GM12892 (cell line): ENCODE measurements around the gene HGFAC.

ENCODE experiments used
- POLR2A ChIP-seq: IDR thresholded peaks from 2 replicates; pipeline ENCODE4 v1.6.1; 2011; ENCODE audit warnings: low read depth, low read length, control low read depth
- POLR2AphosphoS5 ChIP-seq: IDR thresholded peaks from 2 replicates; pipeline ENCODE4 v1.6.1; 2011; ENCODE audit warnings: low read depth, low read length, control low read depth
- TAF1 ChIP-seq: IDR thresholded peaks from 2 replicates; pipeline ENCODE4 v1.6.1; 2011; ENCODE audit warnings: low read depth, mild to moderate bottlenecking, control low read depth, low read length, borderline replicate concordance

- TF ChIP-seq POLR2A (no peak), TAF1 (no peak), POLR2AphosphoS5 (no peak)
These were observed 3.5 kb upstream of the HGFAC start for GRCh38 chr4:3437998-3438846.
